GM19193 (cell line): ENCODE results near the gene GBF1.
A peak's percentile ranks its signal among the peaks of the same experiment; 100 is the strongest.

Experiments used
- POLR2A ChIP-seq: IDR thresholded peaks from 4 replicates; pipeline ENCODE4 v1.6.1; 2011; ENCODE audit not compliant: insufficient read depth, insufficient read length; ENCODE audit errors: extremely low read depth

GBF1 gene

GRCh38 chr10:102379383-102379782, 134.1 kb downstream of the GBF1 start:
- no peak for TF ChIP-seq POLR2A

- no peak for TF ChIP-seq POLR2A
Observed at GRCh38 chr10:102381983-102382382, 136.7 kb downstream of the GBF1 start.

GRCh38 chr10:102382871-102383270, 137.5 kb downstream of the GBF1 start:
- TF ChIP-seq POLR2A, result no peak

GRCh38 chr10:102384053-102384452, 138.7 kb downstream of the GBF1 start:
- no peak for TF ChIP-seq POLR2A

- TF ChIP-seq POLR2A, result no peak
Observed at GRCh38 chr10:102384606-102385429, 139.5 kb downstream of the GBF1 start.

GRCh38 chr10:102389894-102390293, 144.6 kb downstream of the GBF1 start:
- TF ChIP-seq POLR2A, result no peak

- TF ChIP-seq POLR2A, result no peak
Observed at GRCh38 chr10:102392306-102392705, 147.0 kb downstream of the GBF1 start.

- TF ChIP-seq POLR2A, result no peak
Observed at GRCh38 chr10:102393411-102394078, 148.2 kb downstream of the GBF1 start.

- peak; percentile 88 for TF ChIP-seq POLR2A
Observed at GRCh38 chr10:102394079-102394800, 148.9 kb downstream of the GBF1 start.

GRCh38 chr10:102394801-102395399, 149.6 kb downstream of the GBF1 start:
- no peak for TF ChIP-seq POLR2A

GRCh38 chr10:102395400-102396316, 150.3 kb downstream of the GBF1 start, which contains the start of gene NFKB2:
Gene NFKB2 (plus strand): TSS chr10:102395705. CDS start chr10:102395960, 255 bp downstream.
- peak; percentile 62 for TF ChIP-seq POLR2A

- no peak for TF ChIP-seq POLR2A
Observed at GRCh38 chr10:102396317-102396650, 151.0 kb downstream of the GBF1 start.

- TF ChIP-seq POLR2A, result peak; percentile 3
Observed at GRCh38 chr10:102396730-102397151, 151.4 kb downstream of the GBF1 start.
